ENCODE results near the gene SH3PXD2A.

DNA sequence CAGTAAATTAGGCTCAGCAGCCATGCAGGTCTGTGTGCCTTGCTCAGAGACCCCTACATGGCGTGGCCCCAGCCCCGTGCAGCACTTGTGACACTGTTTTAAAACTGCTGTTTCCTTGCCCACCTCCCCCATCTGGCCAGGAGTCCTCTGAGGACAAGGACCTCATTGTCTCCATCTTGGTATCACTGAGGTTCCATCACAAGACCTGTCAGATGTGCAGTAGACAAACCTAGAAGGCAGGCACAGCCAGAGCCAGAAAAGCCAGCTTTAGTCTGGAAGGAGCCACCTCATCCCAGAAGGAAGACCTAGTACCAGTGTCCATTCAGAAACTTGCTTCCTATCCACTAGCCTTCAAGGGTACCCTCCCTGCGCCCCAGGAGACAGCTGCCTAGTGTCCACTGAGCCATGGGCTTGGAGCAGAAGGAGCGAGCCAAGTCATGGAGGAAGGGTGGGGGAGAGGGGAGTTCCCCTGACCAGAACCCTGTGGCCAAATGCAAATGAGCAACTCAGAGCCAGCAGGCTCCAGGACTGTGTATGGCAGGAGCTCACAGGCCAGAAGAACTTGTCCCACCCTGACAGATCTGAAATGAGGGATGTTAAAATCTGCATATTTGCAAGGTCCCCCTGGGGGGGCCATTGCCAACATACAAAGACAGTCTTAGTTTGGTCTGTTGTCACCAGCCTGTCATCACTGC lies 176.1 kb downstream of the SH3PXD2A start:
- TF ChIP-seq, protein P1, sequence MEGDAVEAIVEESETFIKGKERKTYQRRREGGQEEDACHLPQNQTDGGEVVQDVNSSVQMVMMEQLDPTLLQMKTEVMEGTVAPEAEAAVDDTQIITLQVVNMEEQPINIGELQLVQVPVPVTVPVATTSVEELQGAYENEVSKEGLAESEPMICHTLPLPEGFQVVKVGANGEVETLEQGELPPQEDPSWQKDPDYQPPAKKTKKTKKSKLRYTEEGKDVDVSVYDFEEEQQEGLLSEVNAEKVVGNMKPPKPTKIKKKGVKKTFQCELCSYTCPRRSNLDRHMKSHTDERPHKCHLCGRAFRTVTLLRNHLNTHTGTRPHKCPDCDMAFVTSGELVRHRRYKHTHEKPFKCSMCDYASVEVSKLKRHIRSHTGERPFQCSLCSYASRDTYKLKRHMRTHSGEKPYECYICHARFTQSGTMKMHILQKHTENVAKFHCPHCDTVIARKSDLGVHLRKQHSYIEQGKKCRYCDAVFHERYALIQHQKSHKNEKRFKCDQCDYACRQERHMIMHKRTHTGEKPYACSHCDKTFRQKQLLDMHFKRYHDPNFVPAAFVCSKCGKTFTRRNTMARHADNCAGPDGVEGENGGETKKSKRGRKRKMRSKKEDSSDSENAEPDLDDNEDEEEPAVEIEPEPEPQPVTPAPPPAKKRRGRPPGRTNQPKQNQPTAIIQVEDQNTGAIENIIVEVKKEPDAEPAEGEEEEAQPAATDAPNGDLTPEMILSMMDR (conservative IDR thresholded peaks at IDR 0.05): no peak
- TF ChIP-seq ZFX (IDR thresholded peaks at IDR 0.05): no peak

Measured in C4-2B (cell line).